Measurements from ENCODE around the gene SLC7A4. TPM values are rescaled to one million over a fixed set of nuclear protein-coding genes. Genes with fewer than 3 reads are reported as not detected.

Gene SLC7A4
- total and polyA plus RNA-seq, 2 of the 8 experiments (the other 6 are each of a cell fraction or from before 2014, with no cell fraction given): 0.92 TPM; not detected in 1

DNA sequence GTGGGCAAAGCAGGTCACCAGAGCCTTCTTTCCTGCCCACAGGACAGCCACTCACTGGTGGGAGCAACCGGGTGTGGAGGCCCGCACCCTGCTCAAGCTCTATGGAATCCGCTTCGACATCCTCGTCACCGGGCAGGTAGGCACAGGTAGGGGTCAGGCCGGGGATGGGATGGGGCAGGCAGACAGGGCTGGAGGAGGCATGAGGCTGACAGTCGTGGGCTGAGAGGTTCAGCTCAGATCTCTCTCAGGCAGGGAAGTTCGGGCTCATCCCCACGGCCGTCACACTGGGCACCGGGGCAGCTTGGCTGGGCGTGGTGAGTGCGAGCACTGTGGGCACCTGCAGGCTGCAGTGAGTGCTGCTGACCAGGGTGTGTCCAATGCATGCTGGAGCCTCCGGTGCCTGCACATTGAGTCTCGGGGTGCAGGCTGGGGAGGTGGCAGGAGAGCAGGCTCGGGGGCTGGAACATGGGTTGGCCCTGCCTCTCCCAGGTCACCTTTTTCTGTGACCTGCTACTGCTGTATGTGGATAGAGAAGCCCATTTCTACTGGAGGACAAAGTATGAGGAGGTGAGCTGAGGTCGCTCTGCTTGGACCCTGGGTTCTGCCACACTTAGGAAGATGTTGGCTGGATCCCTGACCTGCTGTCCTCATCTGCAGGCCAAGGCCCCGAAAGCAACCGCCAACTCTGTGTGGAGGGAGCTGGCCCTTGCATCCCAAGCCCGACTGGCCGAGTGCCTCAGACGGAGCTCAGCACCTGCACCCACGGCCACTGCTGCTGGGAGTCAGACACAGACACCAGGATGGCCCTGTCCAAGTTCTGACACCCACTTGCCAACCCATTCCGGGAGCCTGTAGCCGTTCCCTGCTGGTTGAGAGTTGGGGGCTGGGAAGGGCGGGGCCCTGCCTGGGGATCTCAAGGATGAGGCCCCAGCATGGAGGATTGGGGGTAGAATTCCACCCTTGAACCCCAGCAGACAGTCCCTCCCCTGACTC is 6.3 kb downstream of the SLC7A4 start:
- Histone ChIP-seq H2AK5ac (ENCODE audit: low read depth, low read length) (no peak overlapping the region), H2BK20ac (ENCODE audit: low read length) (no peak overlapping the region), H3K9ac (replicated peaks in 1 of 4; ENCODE audit: extremely low read depth in 1 of 4, low read depth in 3 of 4, low read length in 3 of 4) (no peak overlapping the region), H3K23me2 (ENCODE audit: low read depth, low read length) (no peaks in the 10 kb centered on the region), H2BK120ac (replicated peaks; ENCODE audit: low read depth, low read length) (no peak overlapping the region), H3K56ac (replicated peaks; ENCODE audit: insufficient read length, low read depth, low read length) (no peak overlapping the region), H3K4me1 (replicated peaks in 1 of 4; ENCODE audit: control insufficient read depth in 3 of 4, insufficient read depth in 4 of 4, low read length in 3 of 4) (peaks cover 0 to 2% (median 0%) of the 10 kb centered on the region in 4 experiments; a peak in 1 of 7 replicates), H4K91ac (replicated peaks; ENCODE audit: insufficient read length, low read length) (no peak overlapping the region), H4K8ac (ENCODE audit: extremely low read depth, insufficient read depth, low read length) (no peak overlapping the region), H3K4ac (replicated peaks; ENCODE audit: insufficient read length, low read depth, low read length) (no peak overlapping the region), H2AFZ (ENCODE audit: low read length) (no peak overlapping the region), H3K9me3 (ENCODE audit: insufficient read depth in 2 of 2, low read depth in 1 of 2, low read length in 1 of 2) (no peaks in the 10 kb centered on the region), H3K18ac (ENCODE audit: extremely low read depth, low read length) (no peak overlapping the region), H2BK15ac (ENCODE audit: low read length) (no peak overlapping the region), H2BK12ac (ENCODE audit: low read depth, low read length) (no peak overlapping the region), H3K79me1 (ENCODE audit: low read depth, low read length) (no peaks in the 10 kb centered on the region), H3K23ac (ENCODE audit: insufficient read length) (no peak overlapping the region), H3K4me2 (ENCODE audit: insufficient read depth in 1 of 2, low read depth in 2 of 2, low read length in 2 of 2) (no peak overlapping the region), H3K27ac (ENCODE audit: low read depth, low read length) (no peak overlapping the region), H2BK5ac (ENCODE audit: low read depth, low read length) (no peak overlapping the region; the same call in 1 of the 2 replicates), H3K79me2 (ENCODE audit: control insufficient read depth in 1 of 2, insufficient read depth in 2 of 2, low read length in 2 of 2) (no peaks in the 10 kb centered on the region), H3K36me3 (ENCODE audit: control insufficient read depth in 2 of 4, insufficient read depth in 4 of 4, low read length in 3 of 4) (no peaks in the 10 kb centered on the region), H3K14ac (ENCODE audit: insufficient read length) (no peak overlapping the region), H3K27me3 (replicated peaks in 1 of 4; ENCODE audit: control insufficient read depth in 3 of 4, extremely low read depth in 1 of 4, insufficient read depth in 3 of 4, low read length in 3 of 4) (peaks cover 0 to 5% (median 3%) of the 10 kb centered on the region in 4 experiments; a peak in 4 of 7 replicates), H4K20me1 (replicated peaks in 1 of 2; ENCODE audit: control insufficient read depth in 1 of 2, insufficient read depth in 2 of 2, low read length in 2 of 2) (no peaks in the 10 kb centered on the region), H4K5ac (ENCODE audit: insufficient read length, low read depth, low read length) (no peak overlapping the region), H3K4me3 (ENCODE audit: extremely low read depth in 1 of 4, insufficient read depth in 2 of 4, low read depth in 3 of 4, low read length in 4 of 4) (no peak overlapping the region)
- ChIA-PET POLR2A (ENCODE audit: partially characterized antibody) (interaction anchor here (2.1 kb wide), 1 partner anchor 11 kb away, joined by 5 read pairs; the partner anchor contains the start of gene P2RX6), CTCF (ENCODE audit: partially characterized antibody) (interaction anchor here (1.2 kb wide), 1 partner anchor 11 kb away, joined by 5 read pairs; no protein-coding TSS in a partner anchor)
- no peak for DNase-seq (ENCODE audit: low read depth in 1 of 2, low spot score in 2 of 2)
- FAIRE-seq: no peak
- 84% methylated on average over 23 of the region's 27 CpGs; no CpG with 5 or more reads in 1 of the 2 experiments for WGBS, 2 experiments (ENCODE audit: extremely low coverage in 1 of 2, insufficient coverage in 1 of 2, insufficient read length in 1 of 2, insufficient replicate concordance in 2 of 2, low coverage in 1 of 2, low lambda C conversion rate in 2 of 2, missing lambda C conversion rate in 1 of 2)
- TF ChIP-seq KDM5A (IDR thresholded peaks at IDR 0.05; ENCODE audit: low read length) (no peak), CTCF (IDR thresholded peaks at IDR 0.05; ENCODE audit: control extremely low read depth in 1 of 3, insufficient read depth in 1 of 3, low read depth in 1 of 3, low read length in 3 of 3) (no peak), JUN (IDR thresholded peaks at IDR 0.05; ENCODE audit: low read depth, low read length) (no peak), JUND (IDR thresholded peaks at IDR 0.05; ENCODE audit: low read length) (no peak), NRF1 (IDR thresholded peaks at IDR 0.05; ENCODE audit: low read depth, low read length) (no peak), CEBPB (IDR thresholded peaks at IDR 0.05; ENCODE audit: low read depth, low read length) (no peak), RAD21 (IDR thresholded peaks at IDR 0.05 in 1 of 2, conservative IDR thresholded peaks at IDR 0.05 in 1 of 2; ENCODE audit: low read depth in 2 of 2, low read length in 2 of 2) (no peak)
- TF ChIP-seq, protein P1, sequence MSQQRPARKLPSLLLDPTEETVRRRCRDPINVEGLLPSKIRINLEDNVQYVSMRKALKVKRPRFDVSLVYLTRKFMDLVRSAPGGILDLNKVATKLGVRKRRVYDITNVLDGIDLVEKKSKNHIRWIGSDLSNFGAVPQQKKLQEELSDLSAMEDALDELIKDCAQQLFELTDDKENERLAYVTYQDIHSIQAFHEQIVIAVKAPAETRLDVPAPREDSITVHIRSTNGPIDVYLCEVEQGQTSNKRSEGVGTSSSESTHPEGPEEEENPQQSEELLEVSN (IDR thresholded peaks at IDR 0.05): no peak

Data from H1 (cell line).